NCI-H345 treated with DMSO at 0.1 percent for 48 hours (cell line): ENCODE measurements around the gene ACTN3.
"Not testable (repeated sequence)": the region's sequence is repeated elsewhere in the genome, so short reads cannot be mapped to it uniquely, and the experiment has no call there.

Experiments
- DNase-seq: peaks from one replicate; lab custom pipeline; 2025; ENCODE audit not compliant: unreplicated experiment; lab: John Stamatoyannopoulos, UW

The ACTN3 gene

GRCh38 chr11:66595245-66595904 lies 48.7 kb downstream of the ACTN3 start:
- DNase-seq: no peak

- no peak for DNase-seq
Measured at GRCh38 chr11:66598993-66599392, 52.3 kb downstream of the ACTN3 start.

- no peak for DNase-seq
Measured at GRCh38 chr11:66600219-66600618, 53.5 kb downstream of the ACTN3 start.

- DNase-seq: no peak
Measured at GRCh38 chr11:66600631-66601233, 54.0 kb downstream of the ACTN3 start.

GRCh38 chr11:66603072-66603471 lies 56.4 kb downstream of the ACTN3 start:
- DNase-seq: no peak

GRCh38 chr11:66604155-66604554 lies 57.5 kb downstream of the ACTN3 start:
- DNase-seq: no peak

GRCh38 chr11:66606608-66607007 lies 59.9 kb downstream of the ACTN3 start:
- DNase-seq: not testable (repeated sequence)

GRCh38 chr11:66607126-66607834 lies 60.6 kb downstream of the ACTN3 start:
- DNase-seq: no peak

GRCh38 chr11:66609721-66610617 lies 63.3 kb downstream of the ACTN3 start:
- DNase-seq: no peak

GRCh38 chr11:66612458-66612857 lies 65.8 kb downstream of the ACTN3 start:
- DNase-seq: no peak
